Neural progenitor cell (in vitro differentiated cells): ENCODE results near the gene DMPK. TPM values are rescaled to one million over a fixed set of nuclear protein-coding genes. Genes with fewer than 3 reads are reported as not detected.
"Not testable (repeated sequence)": the region's sequence is repeated elsewhere in the genome, so short reads cannot be mapped to it uniquely, and the experiment has no call there.

Source experiments
- DNase-seq: peaks from one replicate; pipeline ENCODE4 v3.0.0-alpha.2; 2016; ENCODE audit warnings: low spot score
- H2AFZ ChIP-seq: fragments of 200-600 bp; sonication (generic); replicated peaks from 2 replicates; pipeline ENCODE4 v1.6.1; 2016; ENCODE audit warnings: antibody characterized with exemption
- H3F3A ChIP-seq: fragments of 200-600 bp; sonication (generic); 2 replicates; pipeline ENCODE4 v1.6.1; 2016; ENCODE audit warnings: antibody characterized with exemption, low read depth
- H3K27ac ChIP-seq: fragments of 200-600 bp; sonication (generic); 2 replicates; pipeline ENCODE4 v1.5.1; 2016; ENCODE audit warnings: mild to moderate bottlenecking
- H3K27me3 ChIP-seq: fragments of 200-600 bp; sonication (generic); 2 replicates; pipeline ENCODE4 v1.6.1; 2016; ENCODE audit warnings: mild to moderate bottlenecking, moderate library complexity
- H3K36me3 ChIP-seq: fragments of 200-600 bp; sonication (generic); 2 replicates; pipeline ENCODE4 v1.5.1; 2016
- H3K4me1 ChIP-seq: fragments of 200-600 bp; sonication (generic); 2 replicates; pipeline ENCODE4 v1.6.1; 2016; ENCODE audit warnings: mixed run types
- H3K4me2 ChIP-seq: fragments of 200-600 bp; sonication (generic); 2 replicates; pipeline ENCODE4 v1.6.1; 2016
- H3K4me3 ChIP-seq: fragments of 200-600 bp; sonication (generic); 2 replicates; pipeline ENCODE4 v1.5.1; 2016
- H3K79me2 ChIP-seq: fragments of 200-600 bp; sonication (generic); 2 replicates; pipeline ENCODE4 v1.6.1; 2016; ENCODE audit warnings: low read depth
- H3K9ac ChIP-seq: fragments of 200-600 bp; sonication (generic); 2 replicates; pipeline ENCODE4 v1.6.1; 2016
- H3K9me3 ChIP-seq: fragments of 200-600 bp; sonication (generic); 2 replicates; pipeline ENCODE4 v1.5.1; 2016; ENCODE audit warnings: low read depth
- H4K20me1 ChIP-seq: fragments of 200-600 bp; sonication (generic); 2 replicates; pipeline ENCODE4 v1.6.1; 2016; ENCODE audit warnings: low read depth
- H3K27ac Mint-ChIP-seq: 3 replicates; pipeline ENCODE4 v1.8.0; 2021; ENCODE audit warnings: mixed read lengths
- H3K27me3 Mint-ChIP-seq: 2 replicates; pipeline ENCODE4 v1.8.0; 2022; ENCODE audit warnings: low read depth, mild to moderate bottlenecking, inconsistent platforms, moderate library complexity, mixed read lengths; ENCODE audit not compliant: insufficient read depth
- H3K36me3 Mint-ChIP-seq: 3 replicates; pipeline ENCODE4 v1.8.0; 2021; ENCODE audit warnings: mixed read lengths
- H3K4me1 Mint-ChIP-seq: 3 replicates; pipeline ENCODE4 v1.8.0; 2021; ENCODE audit warnings: mixed read lengths
- H3K4me3 Mint-ChIP-seq: 3 replicates; pipeline ENCODE4 v1.8.0; 2021; ENCODE audit warnings: mild to moderate bottlenecking, moderate library complexity, mixed read lengths
- H3K9me3 Mint-ChIP-seq: 3 replicates; pipeline ENCODE4 v1.8.0; 2020; ENCODE audit warnings: mixed read lengths
- CTCF ChIP-seq: fragments of 200-600 bp; sonication (generic); IDR thresholded peaks from 2 replicates; pipeline ENCODE4 v1.5.1; 2017; ENCODE audit warnings: antibody characterized with exemption, mild to moderate bottlenecking
- EZH2 ChIP-seq: fragments of 200-600 bp; sonication (generic); IDR thresholded peaks from 2 replicates; pipeline ENCODE4 v1.6.1; 2017; ENCODE audit warnings: antibody characterized with exemption, mild to moderate bottlenecking, moderate library complexity
- EZH2phosphoT487 ChIP-seq: fragments of 200-600 bp; sonication (generic); IDR thresholded peaks from 2 replicates; pipeline ENCODE4 v1.6.1; 2017; ENCODE audit warnings: antibody characterized with exemption
- total RNA-seq: library from RNA; depleted of rRNA; stranded (reverse); fragments of >200 nt; gene quantifications from 2 replicates; pipeline ENCODE4 v1.2.3, GENCODE V29; 2015; ENCODE audit warnings: low replicate concordance

DMPK gene
- total RNA-seq, 1 donor from 2014 or later, result 5.5 TPM

GRCh38 chr19:45752639-45753038, 29.7 kb downstream of the DMPK start:
- H3K27me3 Mint-ChIP-seq, result peaks cover 9% of the 10 kb centered on the region
- H2AFZ ChIP-seq, result no peak overlapping the region
- no peaks in the 10 kb centered on the region for H3K36me3 ChIP-seq
- no peaks in the 10 kb centered on the region for H3F3A ChIP-seq
- TF ChIP-seq CTCF (no peak), EZH2phosphoT487 (no peak), EZH2 (no peak)
- peaks cover 5% of the 10 kb centered on the region for H3K4me1 Mint-ChIP-seq
- no peaks in the 10 kb centered on the region for H3K9me3 Mint-ChIP-seq
- no peak for DNase-seq
- H3K27me3 ChIP-seq, result no peaks in the 10 kb centered on the region
- no peak overlapping the region for H3K4me3 Mint-ChIP-seq
- no peaks in the 10 kb centered on the region for H3K9me3 ChIP-seq
- H3K27ac Mint-ChIP-seq, result no peak overlapping the region
- no peak overlapping the region for H3K27ac ChIP-seq
- no peaks in the 10 kb centered on the region for H3K36me3 Mint-ChIP-seq
- H3K4me1 ChIP-seq, result no peaks in the 10 kb centered on the region
- H3K79me2 ChIP-seq, result no peaks in the 10 kb centered on the region
- no peaks in the 10 kb centered on the region for H4K20me1 ChIP-seq
- H3K4me2 ChIP-seq, result no peak overlapping the region
- H3K4me3 ChIP-seq, result no peak overlapping the region
- no peak overlapping the region for H3K9ac ChIP-seq

GRCh38 chr19:45751483-45751882, 30.8 kb downstream of the DMPK start:
- H3K4me1 Mint-ChIP-seq, H3K4me2 ChIP-seq, H3K9me3 Mint-ChIP-seq, H3K36me3 ChIP-seq, H4K20me1 ChIP-seq, H3K27ac Mint-ChIP-seq, H3K27me3 ChIP-seq, H3K27me3 Mint-ChIP-seq, H3K9ac ChIP-seq, DNase-seq, H2AFZ ChIP-seq, H3K9me3 ChIP-seq, H3F3A ChIP-seq, H3K36me3 Mint-ChIP-seq, H3K79me2 ChIP-seq, H3K27ac ChIP-seq, H3K4me3 ChIP-seq, H3K4me1 ChIP-seq: not testable (repeated sequence)
- H3K4me3 Mint-ChIP-seq, result peak overlapping the region; percentile 58

GRCh38 chr19:45747513-45747912, 34.8 kb downstream of the DMPK start:
- no peaks in the 10 kb centered on the region for H3K79me2 ChIP-seq
- Mint-ChIP-seq H3K4me1 (peaks cover 2% of the 10 kb centered on the region), H3K9me3 (no peaks in the 10 kb centered on the region), H3K36me3 (no peaks in the 10 kb centered on the region), H3K27ac (peak overlapping the region; percentile 12), H3K27me3 (peaks cover 5% of the 10 kb centered on the region), H3K4me3 (no peak overlapping the region)
- no peak for TF ChIP-seq CTCF
- TF ChIP-seq EZH2, result no peak
- TF ChIP-seq EZH2phosphoT487, result no peak
- no peaks in the 10 kb centered on the region for H3K27me3 ChIP-seq
- no peak overlapping the region for H3K9ac ChIP-seq
- peaks cover 7% of the 10 kb centered on the region for H3F3A ChIP-seq
- H3K27ac ChIP-seq, result no peak overlapping the region
- H3K36me3 ChIP-seq, result no peaks in the 10 kb centered on the region
- H3K9me3 ChIP-seq, result no peaks in the 10 kb centered on the region
- peaks cover 5% of the 10 kb centered on the region for H3K4me1 ChIP-seq
- no peak overlapping the region for H2AFZ ChIP-seq
- no peak for DNase-seq
- H4K20me1 ChIP-seq, result no peaks in the 10 kb centered on the region
- no peak overlapping the region for H3K4me3 ChIP-seq
- H3K4me2 ChIP-seq, result no peak overlapping the region

GRCh38 chr19:45746866-45747265, 35.4 kb downstream of the DMPK start:
- Mint-ChIP-seq H3K9me3 (no peaks in the 10 kb centered on the region), H3K36me3 (no peaks in the 10 kb centered on the region)
- no peak overlapping the region for H3K9ac ChIP-seq

More at GRCh38 chr19:45746866-45747265, 35.4 kb downstream of the DMPK start:
- peaks cover 2% of the 10 kb centered on the region for H3K4me1 Mint-ChIP-seq
- H3K4me1 ChIP-seq, result peaks cover 5% of the 10 kb centered on the region
- TF ChIP-seq EZH2phosphoT487 (no peak), CTCF (no peak), EZH2 (no peak)
- H3K27ac Mint-ChIP-seq, result no peak overlapping the region
- H3K36me3 ChIP-seq, result no peaks in the 10 kb centered on the region
- H3K27ac ChIP-seq, result no peak overlapping the region
- no peak for DNase-seq
- no peak overlapping the region for H3K4me3 Mint-ChIP-seq
- H3F3A ChIP-seq, result peaks cover 7% of the 10 kb centered on the region
- no peaks in the 10 kb centered on the region for H3K27me3 ChIP-seq
- no peak overlapping the region for H3K4me3 ChIP-seq
- no peaks in the 10 kb centered on the region for H4K20me1 ChIP-seq
- H2AFZ ChIP-seq, result no peak overlapping the region
- H3K9me3 ChIP-seq, result no peaks in the 10 kb centered on the region
- H3K4me2 ChIP-seq, result no peak overlapping the region
- peaks cover 5% of the 10 kb centered on the region for H3K27me3 Mint-ChIP-seq
- H3K79me2 ChIP-seq, result no peaks in the 10 kb centered on the region
